Measurements from ENCODE around the gene CARF. TPM values are rescaled to one million over a fixed set of nuclear protein-coding genes. Genes with fewer than 3 reads are reported as not detected.

Gene CARF
- total and polyA plus RNA-seq, 2 donors (not counting 3 experiments of a cell fraction or from before 2014, with no cell fraction given) = 1.0 to 3.7 TPM

DNA sequence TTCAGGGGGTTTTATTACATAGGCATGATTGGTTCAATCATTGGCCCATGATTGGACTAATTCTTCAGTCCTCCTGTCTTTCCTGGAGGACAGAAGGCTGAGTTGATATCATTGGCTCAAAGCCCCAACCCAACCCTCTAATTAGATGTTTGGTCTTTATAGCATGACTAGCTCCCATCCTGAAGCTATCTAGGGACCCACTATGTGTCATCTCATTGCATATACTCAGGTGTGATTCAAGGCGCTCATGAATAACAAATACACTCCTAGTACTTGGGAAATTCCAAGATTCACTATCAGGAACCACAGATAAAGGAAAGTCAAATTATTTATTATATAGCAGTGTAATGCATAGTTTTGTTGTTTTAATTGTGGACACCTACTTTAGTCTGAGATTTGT is 77.7 kb downstream of the CARF start:
- no TSS peak for BruUV-seq (replicated peaks)
- no peaks in the 10 kb centered on the region for H3K79me2 ChIP-seq (ENCODE audit: control insufficient read depth, insufficient read depth, low read length)
- H3K27ac ChIP-seq (ENCODE audit: insufficient read depth, low read depth, low read length) = no peak overlapping the region
- H3K9me1 ChIP-seq (replicated peaks; ENCODE audit: control insufficient read depth, extremely low read depth, insufficient read depth, low read length) = no peaks in the 10 kb centered on the region
- H3K9ac ChIP-seq (replicated peaks; ENCODE audit: extremely low read depth, insufficient read depth, low read length) = no peak overlapping the region
- TF ChIP-seq EZH2 (IDR thresholded peaks at IDR 0.05; ENCODE audit: borderline replicate concordance, low read depth, low read length, severe bottlenecking) (no peak), FOS (IDR thresholded peaks at IDR 0.05; ENCODE audit: borderline replicate concordance, insufficient read depth, low read length) (no peak), MYC (IDR thresholded peaks at IDR 0.05; ENCODE audit: low read depth, low read length) (no peak), JUN (IDR thresholded peaks at IDR 0.05; ENCODE audit: borderline replicate concordance, insufficient read depth, insufficient read length, low read depth) (no peak), GATA2 (IDR thresholded peaks at IDR 0.05; ENCODE audit: insufficient read depth, insufficient read length, low read depth, low read length) (no peak), POLR2A (IDR thresholded peaks at IDR 0.05; ENCODE audit: low read depth, low read length) (no peak), POLR2AphosphoS5 (IDR thresholded peaks at IDR 0.05; ENCODE audit: insufficient read depth, low read depth, low read length) (no peak)
- TF ChIP-seq, protein P1, sequence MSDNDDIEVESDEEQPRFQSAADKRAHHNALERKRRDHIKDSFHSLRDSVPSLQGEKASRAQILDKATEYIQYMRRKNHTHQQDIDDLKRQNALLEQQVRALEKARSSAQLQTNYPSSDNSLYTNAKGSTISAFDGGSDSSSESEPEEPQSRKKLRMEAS (IDR thresholded peaks at IDR 0.05; ENCODE audit: insufficient read depth, insufficient read length) = no peak
- TF ChIP-seq, protein P2, sequence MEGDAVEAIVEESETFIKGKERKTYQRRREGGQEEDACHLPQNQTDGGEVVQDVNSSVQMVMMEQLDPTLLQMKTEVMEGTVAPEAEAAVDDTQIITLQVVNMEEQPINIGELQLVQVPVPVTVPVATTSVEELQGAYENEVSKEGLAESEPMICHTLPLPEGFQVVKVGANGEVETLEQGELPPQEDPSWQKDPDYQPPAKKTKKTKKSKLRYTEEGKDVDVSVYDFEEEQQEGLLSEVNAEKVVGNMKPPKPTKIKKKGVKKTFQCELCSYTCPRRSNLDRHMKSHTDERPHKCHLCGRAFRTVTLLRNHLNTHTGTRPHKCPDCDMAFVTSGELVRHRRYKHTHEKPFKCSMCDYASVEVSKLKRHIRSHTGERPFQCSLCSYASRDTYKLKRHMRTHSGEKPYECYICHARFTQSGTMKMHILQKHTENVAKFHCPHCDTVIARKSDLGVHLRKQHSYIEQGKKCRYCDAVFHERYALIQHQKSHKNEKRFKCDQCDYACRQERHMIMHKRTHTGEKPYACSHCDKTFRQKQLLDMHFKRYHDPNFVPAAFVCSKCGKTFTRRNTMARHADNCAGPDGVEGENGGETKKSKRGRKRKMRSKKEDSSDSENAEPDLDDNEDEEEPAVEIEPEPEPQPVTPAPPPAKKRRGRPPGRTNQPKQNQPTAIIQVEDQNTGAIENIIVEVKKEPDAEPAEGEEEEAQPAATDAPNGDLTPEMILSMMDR (IDR thresholded peaks at IDR 0.05; ENCODE audit: extremely low read depth in 1 of 2, insufficient read depth in 1 of 2, low read depth in 1 of 2, low read length in 2 of 2) = no peak
- no peaks in the 10 kb centered on the region for H4K20me1 ChIP-seq (replicated peaks; ENCODE audit: control insufficient read depth, extremely low read depth, insufficient read depth, low read length)
- FAIRE-seq (no peak), DNase-seq (ENCODE audit: low read depth, low spot score) (no peak)
- no peaks in the 10 kb centered on the region for H3K27me3 ChIP-seq (ENCODE audit: control insufficient read depth in 2 of 2, insufficient read depth in 2 of 2, low read length in 2 of 2)
- no peaks in the 10 kb centered on the region for H3K9me3 ChIP-seq (replicated peaks; ENCODE audit: control insufficient read depth, insufficient read depth, low read length)
- H2AFZ ChIP-seq (ENCODE audit: low read depth, low read length) = no peak overlapping the region
- dilution Hi-C loops (cut with MboI; ENCODE audit: extremely low pct_ligation_motif_present, low sequenced_read_pairs) = no loop called here
- intact Hi-C loops (cut with micrococcal nuclease) = no loop called here
- ChIA-PET POLR2A (no interaction called here), CTCF (interaction anchor here (1.1 kb wide), 1 partner anchor 11 kb away, joined by 3 read pairs; no protein-coding TSS in a partner anchor)
- no peaks in the 10 kb centered on the region for H3K36me3 ChIP-seq (ENCODE audit: control insufficient read depth in 2 of 2, extremely low read depth in 1 of 2, insufficient read depth in 2 of 2, low read length in 2 of 2)
- no peak overlapping the region for H3K4me3 ChIP-seq (replicated peaks in 1 of 3; ENCODE audit: insufficient read depth in 1 of 3, low read depth in 1 of 3, low read length in 3 of 3)
- no peak overlapping the region for H3K4me2 ChIP-seq (ENCODE audit: insufficient read depth, low read length)
- H3K4me1 ChIP-seq (ENCODE audit: control insufficient read depth, extremely low read depth, insufficient read depth, low read length) = no peaks in the 10 kb centered on the region

Data from endothelial cell of umbilical vein (primary cell).